Transverse colon (tissue), 4 donors: ENCODE results near the gene USP22. TPM values are rescaled to one million over a fixed set of nuclear protein-coding genes. Genes with fewer than 3 reads are reported as not detected.

Experiments
- DNase-seq: peaks from one replicate; pipeline ENCODE4 v3.0.0-alpha.2; 2019
- H3K27ac ChIP-seq, 4 donors: fragments of 200-600 bp; sonication (generic); 2 replicates each; pipeline ENCODE4 v1.5.1; 2016 to 2018; ENCODE audit warnings: inconsistent platforms in 4 of 4
- H3K27me3 ChIP-seq: fragments of 200-600 bp; sonication (generic); 2 replicates; pipeline ENCODE4 v1.5.1; 2017; ENCODE audit warnings: inconsistent platforms
- H3K36me3 ChIP-seq, 4 donors: fragments of 200-600 bp; sonication (generic); 2 replicates each; pipeline ENCODE4 v1.5.1; 2017 to 2019; ENCODE audit warnings: inconsistent platforms in 4 of 4
- H3K4me1 ChIP-seq, 4 donors: fragments of 200-600 bp; sonication (generic); 2 replicates each; pipeline ENCODE4 v1.5.1; 2017 to 2020; ENCODE audit warnings: inconsistent platforms in 4 of 4
- H3K4me3 ChIP-seq, 4 donors: fragments of 200-600 bp; sonication (generic); 1 replicate in 1 of 4; 2 replicates in 3 of 4; pipeline versions ENCODE4 v1.5.1 to v1.6.1; 2017 to 2019; ENCODE audit warnings: inconsistent platforms in 4 of 4
- H3K9me3 ChIP-seq, 2 donors: fragments of 200-600 bp; sonication (generic); 2 replicates each; pipeline ENCODE4 v1.5.1; 2017 to 2019; ENCODE audit warnings: inconsistent platforms in 2 of 2
- CTCF ChIP-seq, 5 experiments: fragments of 200-600 bp in 3 of 5; fragments of 450-650 bp in 2 of 5; sonication (generic) in 3 of 5; IDR thresholded peaks; 1 replicate in 2 of 5; 2 replicates in 3 of 5; pipeline ENCODE4 v1.5.1; 2016 to 2017; ENCODE audit warnings: antibody characterized with exemption in 5 of 5, inconsistent platforms in 3 of 5, mild to moderate bottlenecking in 2 of 5, moderate library complexity in 1 of 5
- EP300 ChIP-seq: sonication (generic); formaldehyde crosslinking; IDR thresholded peaks from one replicate; pipeline ENCODE4 v1.6.1; 2017; ENCODE audit warnings: antibody characterized with exemption, low read depth
- POLR2A ChIP-seq: fragments of 450-650 bp; IDR thresholded peaks from one replicate; pipeline ENCODE4 v1.6.1; 2016; ENCODE audit warnings: antibody characterized with exemption, mild to moderate bottlenecking, moderate library complexity
- POLR2AphosphoS5 ChIP-seq, 3 donors: sonication (generic); formaldehyde crosslinking; IDR thresholded peaks; one replicate each; pipeline ENCODE4 v1.6.1; 2016; ENCODE audit warnings: antibody characterized with exemption in 3 of 3
- WGBS, 2 donors: methylation state at CpG; one replicate each; pipeline ENCODE4 v1.1.5; 2018; ENCODE audit warnings: low coverage in 1 of 2; 5-methylcytosine and 5-hydroxymethylcytosine counted together
- in situ Hi-C, 4 donors: fragments of 200-750 bp; cut with MboI; loops; one replicate each; pipeline versions ENCODE4 v1.15.0 to v1.15.1; 2017; ENCODE audit warnings: low sequenced_read_pairs in 3 of 4, low pct_ligation_motif_present in 1 of 4, low pct_unique_long_range_greater_than_20kb in 1 of 4
- intact Hi-C: fragments of 100-400 bp; cut with DNase I; formaldehyde crosslinking; loops from one replicate; pipeline ENCODE4 v1.15.1; 2023; ENCODE audit warnings: low total_unique reads
- total RNA-seq, 4 donors: library from RNA; depleted of rRNA; stranded (reverse); fragments of >200 nt; gene quantifications; one replicate each; pipeline ENCODE4 v1.1.0, GENCODE V29; 2016

USP22 gene
- total RNA-seq, 4 donors from 2014 or later = 95.5 to 123 (median 108) TPM

GRCh38 chr17:20988896-20989295, 53.9 kb downstream of the USP22 start:
- TF ChIP-seq CTCF (IDR thresholded peaks at IDR 0.05) (no peak), POLR2AphosphoS5 (IDR thresholded peaks at IDR 0.05) (no peak), EP300 (no peak), POLR2A (no peak)
- no peak overlapping the region for H3K4me3 ChIP-seq
- no peaks in the 10 kb centered on the region for H3K9me3 ChIP-seq
- DNase-seq = no peak
- intact Hi-C loops (no loop called here), in situ Hi-C loops (no loop called here)
- H3K27me3 ChIP-seq = no peaks in the 10 kb centered on the region
- H3K27ac ChIP-seq = no peak overlapping the region
- H3K4me1 ChIP-seq = peaks cover 0 to 12% (median 0%) of the 10 kb centered on the region in 4 donors
- no peaks in the 10 kb centered on the region for H3K36me3 ChIP-seq
- WGBS, 2 donors = 73 to 82% methylated on average over 2 to 3 of the region's 3 CpGs

- Histone ChIP-seq H3K4me3 (no peak overlapping the region), H3K4me1 (peaks cover 0 to 9% (median 0%) of the 10 kb centered on the region in 4 donors), H3K27me3 (no peaks in the 10 kb centered on the region), H3K36me3 (no peaks in the 10 kb centered on the region), H3K27ac (no peak overlapping the region), H3K9me3 (no peaks in the 10 kb centered on the region)
- no peak for TF ChIP-seq EP300
- no peak for TF ChIP-seq CTCF (IDR thresholded peaks at IDR 0.05)
- no peak for TF ChIP-seq POLR2A
- no peak for DNase-seq
- in situ Hi-C loops (no loop called here), intact Hi-C loops (no loop called here)
- 84 to 92% methylated on average over 2 to 11 of the region's 11 CpGs for WGBS, 2 donors
Measured at GRCh38 chr17:20988001-20988636, 54.7 kb downstream of the USP22 start.

- Histone ChIP-seq H3K4me1 (peaks cover 0 to 3% (median 0%) of the 10 kb centered on the region in 4 donors), H3K9me3 (no peaks in the 10 kb centered on the region), H3K4me3 (no peak overlapping the region), H3K36me3 (no peaks in the 10 kb centered on the region), H3K27ac (no peak overlapping the region), H3K27me3 (no peaks in the 10 kb centered on the region)
- TF ChIP-seq EP300 (no peak), CTCF (IDR thresholded peaks at IDR 0.05) (no peak), POLR2A (no peak), POLR2AphosphoS5 (IDR thresholded peaks at IDR 0.05) (no peak)
- 78% methylated on average over 5 of the region's 5 CpGs; no CpG with 5 or more reads in 1 of the 2 donors for WGBS, 2 donors
- intact Hi-C loops (no loop called here), in situ Hi-C loops (no loop called here)
- no peak for DNase-seq
Measured at GRCh38 chr17:20987511-20987910, 55.3 kb downstream of the USP22 start.

DNA sequence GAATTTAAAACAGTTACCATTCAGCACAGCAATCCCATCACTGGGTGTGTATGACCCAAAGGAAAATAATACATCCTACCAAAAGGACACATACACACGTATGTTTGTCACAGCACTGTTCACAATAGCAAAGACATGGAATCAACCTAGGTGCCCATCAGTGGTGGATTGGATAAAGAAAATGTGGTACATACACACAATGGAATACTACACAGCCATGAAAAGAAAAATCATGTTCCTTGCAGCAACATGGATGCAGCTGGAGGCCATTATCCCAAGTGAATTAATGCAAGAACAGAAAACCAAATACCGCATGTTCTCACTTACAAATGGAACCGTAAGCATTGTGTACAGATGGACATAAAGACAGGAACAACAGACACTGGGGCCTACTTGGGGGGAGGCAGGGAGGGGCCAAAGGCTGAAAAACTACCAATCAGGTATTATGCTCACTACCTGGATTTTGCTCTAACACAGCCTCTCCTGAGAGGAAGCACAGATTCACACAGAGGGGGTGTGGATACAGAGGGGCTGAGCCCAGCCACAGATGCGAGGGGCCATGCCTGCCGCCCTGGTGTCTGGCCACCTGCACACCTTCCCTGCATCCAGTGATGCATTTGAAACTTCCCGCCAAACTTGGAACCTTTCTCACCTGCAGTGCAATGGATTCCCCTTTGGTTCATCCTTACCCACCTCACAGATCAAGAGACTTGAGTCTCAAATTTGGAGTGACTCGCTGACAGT, 55.9 kb downstream of the USP22 start:
- in situ Hi-C loops (no loop called here), intact Hi-C loops (no loop called here)
- no peaks in the 10 kb centered on the region for H3K27me3 ChIP-seq
- no peaks in the 10 kb centered on the region for H3K9me3 ChIP-seq
- H3K4me3 ChIP-seq = no peak overlapping the region
- DNase-seq = no peak
- TF ChIP-seq EP300 (no peak), POLR2AphosphoS5 (IDR thresholded peaks at IDR 0.05) (no peak), POLR2A (no peak), CTCF (IDR thresholded peaks at IDR 0.05) (no peak)
- H3K36me3 ChIP-seq = no peaks in the 10 kb centered on the region
- WGBS, 2 donors = 94 to 96% methylated on average over 4 to 7 of the region's 7 CpGs
- H3K27ac ChIP-seq = no peak overlapping the region
- no peaks in the 10 kb centered on the region for H3K4me1 ChIP-seq
